WTC11 (cell line): ENCODE results near the gene EXOSC2. TPM values are rescaled to one million over a fixed set of nuclear protein-coding genes. Genes with fewer than 3 reads are reported as not detected.

Experiments
- ATAC-seq: fragments of 200-7000 bp; cut with Tn5 transposase; 2 replicates; pipeline ENCODE4 v1.10.0; 2021; ENCODE audit warnings: mild to moderate bottlenecking, moderate library complexity
- CTCF ChIA-PET: fragments of 300-600 bp; sonication (Branson Sonifier 250); formaldehyde crosslinking; loops from one replicate; lab custom pipeline; 2021; ENCODE audit warnings: antibody characterized with exemption; lab: Charles Lee
- POLR2A ChIA-PET: fragments of 350-600 bp; sonication (Branson Sonifier 250); formaldehyde crosslinking; loops from one replicate; lab custom pipeline; 2021; ENCODE audit warnings: antibody characterized with exemption; lab: Charles Lee
- DNase-seq: peaks from one replicate; pipeline ENCODE4 v3.0.0; 2021; ENCODE audit warnings: low spot score
- H3K27ac Mint-ChIP-seq: 2 replicates; pipeline ENCODE4 v1.8.0; 2021; ENCODE audit warnings: mixed read lengths
- H3K27me3 Mint-ChIP-seq: 2 replicates; pipeline ENCODE4 v1.8.0; 2021; ENCODE audit warnings: low read depth, mild to moderate bottlenecking, moderate library complexity, mixed read lengths
- H3K36me3 Mint-ChIP-seq: 2 replicates; pipeline ENCODE4 v1.8.0; 2021; ENCODE audit warnings: mixed read lengths
- H3K4me1 Mint-ChIP-seq: 2 replicates; pipeline ENCODE4 v1.8.0; 2022; ENCODE audit warnings: mixed read lengths
- H3K4me3 Mint-ChIP-seq: 2 replicates; pipeline ENCODE4 v1.8.0; 2021; ENCODE audit warnings: mild to moderate bottlenecking, moderate library complexity, mixed read lengths
- H3K9me3 Mint-ChIP-seq: 2 replicates; pipeline ENCODE4 v1.8.0; 2021; ENCODE audit warnings: mixed read lengths
- GABPB1 ChIP-seq: sonication (generic); formaldehyde crosslinking; IDR thresholded peaks from 2 replicates; pipeline ENCODE4 v1.8.1; 2023; ENCODE audit warnings: mild to moderate bottlenecking, missing genetic modification reagents
- GRHL2 ChIP-seq: fragments of 250-450 bp; sonication (Bioruptor Pico); IDR thresholded peaks from 2 replicates; pipeline ENCODE4 v1.8.0; 2022; ENCODE audit warnings: mild to moderate bottlenecking, moderate library complexity; ENCODE audit not compliant: insufficient replicate concordance, severe bottlenecking
- HMGA2 ChIP-seq: fragments of 250-450 bp; sonication (Bioruptor Pico); IDR thresholded peaks from 2 replicates; pipeline ENCODE4 v1.4.0; 2021; ENCODE audit warnings: mild to moderate bottlenecking, moderate library complexity
- KAT7 ChIP-seq: sonication (generic); formaldehyde crosslinking; IDR thresholded peaks from 2 replicates; pipeline ENCODE4 v1.8.1; 2023; ENCODE audit warnings: missing genetic modification reagents, mild to moderate bottlenecking, borderline replicate concordance
- NR2C2 ChIP-seq: sonication (generic); formaldehyde crosslinking; IDR thresholded peaks from 2 replicates; pipeline ENCODE4 v1.8.0; 2022; ENCODE audit warnings: mild to moderate bottlenecking, missing genetic modification reagents
- RELA ChIP-seq: sonication (generic); formaldehyde crosslinking; IDR thresholded peaks from 2 replicates; pipeline ENCODE4 v1.8.1; 2022; ENCODE audit warnings: missing genetic modification reagents, mild to moderate bottlenecking, borderline replicate concordance
- SMAD3 ChIP-seq: sonication (generic); formaldehyde crosslinking; IDR thresholded peaks from 2 replicates; pipeline ENCODE4 v1.8.0; 2022; ENCODE audit warnings: missing genetic modification reagents, mild to moderate bottlenecking, borderline replicate concordance
- SP1 ChIP-seq: sonication (generic); formaldehyde crosslinking; conservative IDR thresholded peaks from 2 replicates; pipeline ENCODE4 v1.8.1; 2022; ENCODE audit warnings: missing genetic modification reagents
- TCF7 ChIP-seq: sonication (generic); formaldehyde crosslinking; IDR thresholded peaks from 2 replicates; pipeline ENCODE4 v1.8.0; 2022; ENCODE audit warnings: mild to moderate bottlenecking, low read depth, missing genetic modification reagents, moderate library complexity
- ZNF219 ChIP-seq: sonication (generic); formaldehyde crosslinking; IDR thresholded peaks from 2 replicates; pipeline ENCODE4 v1.8.0; 2023; ENCODE audit warnings: missing genetic modification reagents, mild to moderate bottlenecking, borderline replicate concordance
- ZNF232 ChIP-seq: sonication (generic); formaldehyde crosslinking; IDR thresholded peaks from 2 replicates; pipeline ENCODE4 v1.8.0; 2022; ENCODE audit warnings: mild to moderate bottlenecking, missing genetic modification reagents
- ZNF317 ChIP-seq: sonication (generic); formaldehyde crosslinking; IDR thresholded peaks from 2 replicates; pipeline ENCODE4 v1.8.1; 2023; ENCODE audit warnings: low read depth, mild to moderate bottlenecking, moderate library complexity, missing genetic modification reagents, borderline replicate concordance
- total RNA-seq: library from RNA; stranded (reverse); gene quantifications from 3 replicates; pipeline ENCODE4 v1.2.3, GENCODE V29; 2021
- TF ChIP-seq, protein P1 (sequence below): sonication (generic); formaldehyde crosslinking; conservative IDR thresholded peaks from 2 replicates; pipeline ENCODE4 v1.8.1; 2023; ENCODE audit warnings: mild to moderate bottlenecking, low read depth, missing genetic modification reagents, moderate library complexity
- TF ChIP-seq, protein P2 (sequence below): sonication (generic); formaldehyde crosslinking; IDR thresholded peaks from 2 replicates; pipeline ENCODE4 v1.8.0; 2022; ENCODE audit warnings: missing genetic modification reagents
- TF ChIP-seq, protein P3 (sequence below): sonication (generic); formaldehyde crosslinking; IDR thresholded peaks from 2 replicates; pipeline ENCODE4 v1.8.1; 2022; ENCODE audit warnings: mild to moderate bottlenecking, missing genetic modification reagents, moderate library complexity, borderline replicate concordance
- TF ChIP-seq, protein P4 (sequence below): sonication (generic); formaldehyde crosslinking; IDR thresholded peaks from 2 replicates; pipeline ENCODE4 v1.8.1; 2023; ENCODE audit warnings: mild to moderate bottlenecking, missing genetic modification reagents, borderline replicate concordance

EXOSC2 gene
- total RNA-seq, 1 experiment from 2014 or later = 76.1 TPM

DNA sequence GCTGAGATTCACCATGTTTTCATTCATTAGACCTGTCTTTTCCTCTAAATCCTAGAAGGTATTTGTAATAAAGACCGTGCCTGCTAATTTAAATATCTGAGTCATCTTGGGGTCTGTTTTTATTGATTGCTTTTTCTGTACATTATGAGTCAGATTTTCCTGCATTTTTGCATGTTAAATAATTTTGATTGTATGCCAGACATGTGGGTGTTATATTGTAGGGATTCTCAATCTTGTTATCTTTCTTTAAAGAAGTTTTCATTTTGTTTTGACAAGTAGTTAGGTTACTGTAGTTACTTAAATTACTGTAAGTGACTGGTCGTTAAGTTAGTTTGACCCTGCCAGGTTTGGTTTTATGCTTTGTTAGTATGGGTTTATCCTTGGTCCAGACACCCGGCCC, 35.1 kb downstream of the EXOSC2 start:
- Mint-ChIP-seq H3K4me1 (peaks cover 23% of the 10 kb centered on the region), H3K4me3 (no peak overlapping the region), H3K27me3 (no peaks in the 10 kb centered on the region), H3K9me3 (peaks cover 5% of the 10 kb centered on the region), H3K36me3 (peaks cover 7% of the 10 kb centered on the region), H3K27ac (no peak overlapping the region)
- TF ChIP-seq, protein P1, sequence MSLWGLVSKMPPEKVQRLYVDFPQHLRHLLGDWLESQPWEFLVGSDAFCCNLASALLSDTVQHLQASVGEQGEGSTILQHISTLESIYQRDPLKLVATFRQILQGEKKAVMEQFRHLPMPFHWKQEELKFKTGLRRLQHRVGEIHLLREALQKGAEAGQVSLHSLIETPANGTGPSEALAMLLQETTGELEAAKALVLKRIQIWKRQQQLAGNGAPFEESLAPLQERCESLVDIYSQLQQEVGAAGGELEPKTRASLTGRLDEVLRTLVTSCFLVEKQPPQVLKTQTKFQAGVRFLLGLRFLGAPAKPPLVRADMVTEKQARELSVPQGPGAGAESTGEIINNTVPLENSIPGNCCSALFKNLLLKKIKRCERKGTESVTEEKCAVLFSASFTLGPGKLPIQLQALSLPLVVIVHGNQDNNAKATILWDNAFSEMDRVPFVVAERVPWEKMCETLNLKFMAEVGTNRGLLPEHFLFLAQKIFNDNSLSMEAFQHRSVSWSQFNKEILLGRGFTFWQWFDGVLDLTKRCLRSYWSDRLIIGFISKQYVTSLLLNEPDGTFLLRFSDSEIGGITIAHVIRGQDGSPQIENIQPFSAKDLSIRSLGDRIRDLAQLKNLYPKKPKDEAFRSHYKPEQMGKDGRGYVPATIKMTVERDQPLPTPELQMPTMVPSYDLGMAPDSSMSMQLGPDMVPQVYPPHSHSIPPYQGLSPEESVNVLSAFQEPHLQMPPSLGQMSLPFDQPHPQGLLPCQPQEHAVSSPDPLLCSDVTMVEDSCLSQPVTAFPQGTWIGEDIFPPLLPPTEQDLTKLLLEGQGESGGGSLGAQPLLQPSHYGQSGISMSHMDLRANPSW (CRISPR knock-in tag) = no peak
- TF ChIP-seq RELA (CRISPR knock-in tag) = no peak
- no peak for TF ChIP-seq ZNF219
- no peak for TF ChIP-seq KAT7 (CRISPR knock-in tag)
- DNase-seq (no peak), ATAC-seq (no peak)
- CTCF ChIA-PET = interaction anchor here (0.6 kb wide), 1 partner anchor 1603 kb away, joined by 3 read pairs; no protein-coding TSS in a partner anchor
- POLR2A ChIA-PET = no interaction called here

DNA sequence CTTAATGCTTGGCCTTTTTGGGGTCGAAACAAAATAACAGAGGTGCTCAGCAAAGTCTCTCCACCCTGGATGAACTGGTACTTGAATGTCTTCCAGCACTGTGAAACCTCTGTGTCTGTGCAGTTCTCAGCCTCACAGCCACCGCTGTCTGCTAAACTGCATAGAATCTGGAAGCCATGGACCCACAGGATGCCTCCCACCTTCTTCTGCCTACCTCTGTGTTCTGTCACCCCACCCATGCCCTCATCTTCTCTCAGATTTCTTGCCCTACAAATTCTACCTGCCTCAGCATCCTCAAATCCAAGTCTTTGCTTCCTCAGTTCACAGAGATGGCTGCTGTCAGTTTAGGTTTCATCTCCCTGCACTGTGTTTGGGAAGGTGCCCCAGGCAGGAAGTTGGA, 35.6 kb downstream of the EXOSC2 start:
- H3K4me3 Mint-ChIP-seq = no peak overlapping the region
- H3K36me3 Mint-ChIP-seq = peaks cover 7% of the 10 kb centered on the region
- ChIA-PET CTCF (interaction anchor here (0.6 kb wide), 1 partner anchor 224 kb away, joined by 3 read pairs; no protein-coding TSS in a partner anchor), POLR2A (no interaction called here)
- peaks cover 23% of the 10 kb centered on the region for H3K4me1 Mint-ChIP-seq
- no peaks in the 10 kb centered on the region for H3K27me3 Mint-ChIP-seq
- DNase-seq (no peak), ATAC-seq (no peak)
- H3K27ac Mint-ChIP-seq = peak overlapping the region; percentile 36; the same call in 1 of the 2 replicates
- peaks cover 5% of the 10 kb centered on the region for H3K9me3 Mint-ChIP-seq
- TF ChIP-seq SP1 (CRISPR knock-in tag) (no peak), ZNF232 (CRISPR knock-in tag) (no peak), GABPB1 (CRISPR knock-in tag) (no peak), GRHL2 (CRISPR knock-in tag) (no peak), HMGA2 (CRISPR knock-in tag) (no peak), TCF7 (no peak), ZNF317 (CRISPR knock-in tag) (no peak), SMAD3 (no peak), NR2C2 (CRISPR knock-in tag) (no peak)
- TF ChIP-seq, protein P2, sequence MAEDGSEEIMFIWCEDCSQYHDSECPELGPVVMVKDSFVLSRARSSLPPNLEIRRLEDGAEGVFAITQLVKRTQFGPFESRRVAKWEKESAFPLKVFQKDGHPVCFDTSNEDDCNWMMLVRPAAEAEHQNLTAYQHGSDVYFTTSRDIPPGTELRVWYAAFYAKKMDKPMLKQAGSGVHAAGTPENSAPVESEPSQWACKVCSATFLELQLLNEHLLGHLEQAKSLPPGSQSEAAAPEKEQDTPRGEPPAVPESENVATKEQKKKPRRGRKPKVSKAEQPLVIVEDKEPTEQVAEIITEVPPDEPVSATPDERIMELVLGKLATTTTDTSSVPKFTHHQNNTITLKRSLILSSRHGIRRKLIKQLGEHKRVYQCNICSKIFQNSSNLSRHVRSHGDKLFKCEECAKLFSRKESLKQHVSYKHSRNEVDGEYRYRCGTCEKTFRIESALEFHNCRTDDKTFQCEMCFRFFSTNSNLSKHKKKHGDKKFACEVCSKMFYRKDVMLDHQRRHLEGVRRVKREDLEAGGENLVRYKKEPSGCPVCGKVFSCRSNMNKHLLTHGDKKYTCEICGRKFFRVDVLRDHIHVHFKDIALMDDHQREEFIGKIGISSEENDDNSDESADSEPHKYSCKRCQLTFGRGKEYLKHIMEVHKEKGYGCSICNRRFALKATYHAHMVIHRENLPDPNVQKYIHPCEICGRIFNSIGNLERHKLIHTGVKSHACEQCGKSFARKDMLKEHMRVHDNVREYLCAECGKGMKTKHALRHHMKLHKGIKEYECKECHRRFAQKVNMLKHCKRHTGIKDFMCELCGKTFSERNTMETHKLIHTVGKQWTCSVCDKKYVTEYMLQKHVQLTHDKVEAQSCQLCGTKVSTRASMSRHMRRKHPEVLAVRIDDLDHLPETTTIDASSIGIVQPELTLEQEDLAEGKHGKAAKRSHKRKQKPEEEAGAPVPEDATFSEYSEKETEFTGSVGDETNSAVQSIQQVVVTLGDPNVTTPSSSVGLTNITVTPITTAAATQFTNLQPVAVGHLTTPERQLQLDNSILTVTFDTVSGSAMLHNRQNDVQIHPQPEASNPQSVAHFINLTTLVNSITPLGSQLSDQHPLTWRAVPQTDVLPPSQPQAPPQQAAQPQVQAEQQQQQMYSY (CRISPR knock-in tag) = no peak
- TF ChIP-seq, protein P3, sequence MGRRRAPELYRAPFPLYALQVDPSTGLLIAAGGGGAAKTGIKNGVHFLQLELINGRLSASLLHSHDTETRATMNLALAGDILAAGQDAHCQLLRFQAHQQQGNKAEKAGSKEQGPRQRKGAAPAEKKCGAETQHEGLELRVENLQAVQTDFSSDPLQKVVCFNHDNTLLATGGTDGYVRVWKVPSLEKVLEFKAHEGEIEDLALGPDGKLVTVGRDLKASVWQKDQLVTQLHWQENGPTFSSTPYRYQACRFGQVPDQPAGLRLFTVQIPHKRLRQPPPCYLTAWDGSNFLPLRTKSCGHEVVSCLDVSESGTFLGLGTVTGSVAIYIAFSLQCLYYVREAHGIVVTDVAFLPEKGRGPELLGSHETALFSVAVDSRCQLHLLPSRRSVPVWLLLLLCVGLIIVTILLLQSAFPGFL (CRISPR knock-in tag) = no peak
- TF ChIP-seq, protein P4, sequence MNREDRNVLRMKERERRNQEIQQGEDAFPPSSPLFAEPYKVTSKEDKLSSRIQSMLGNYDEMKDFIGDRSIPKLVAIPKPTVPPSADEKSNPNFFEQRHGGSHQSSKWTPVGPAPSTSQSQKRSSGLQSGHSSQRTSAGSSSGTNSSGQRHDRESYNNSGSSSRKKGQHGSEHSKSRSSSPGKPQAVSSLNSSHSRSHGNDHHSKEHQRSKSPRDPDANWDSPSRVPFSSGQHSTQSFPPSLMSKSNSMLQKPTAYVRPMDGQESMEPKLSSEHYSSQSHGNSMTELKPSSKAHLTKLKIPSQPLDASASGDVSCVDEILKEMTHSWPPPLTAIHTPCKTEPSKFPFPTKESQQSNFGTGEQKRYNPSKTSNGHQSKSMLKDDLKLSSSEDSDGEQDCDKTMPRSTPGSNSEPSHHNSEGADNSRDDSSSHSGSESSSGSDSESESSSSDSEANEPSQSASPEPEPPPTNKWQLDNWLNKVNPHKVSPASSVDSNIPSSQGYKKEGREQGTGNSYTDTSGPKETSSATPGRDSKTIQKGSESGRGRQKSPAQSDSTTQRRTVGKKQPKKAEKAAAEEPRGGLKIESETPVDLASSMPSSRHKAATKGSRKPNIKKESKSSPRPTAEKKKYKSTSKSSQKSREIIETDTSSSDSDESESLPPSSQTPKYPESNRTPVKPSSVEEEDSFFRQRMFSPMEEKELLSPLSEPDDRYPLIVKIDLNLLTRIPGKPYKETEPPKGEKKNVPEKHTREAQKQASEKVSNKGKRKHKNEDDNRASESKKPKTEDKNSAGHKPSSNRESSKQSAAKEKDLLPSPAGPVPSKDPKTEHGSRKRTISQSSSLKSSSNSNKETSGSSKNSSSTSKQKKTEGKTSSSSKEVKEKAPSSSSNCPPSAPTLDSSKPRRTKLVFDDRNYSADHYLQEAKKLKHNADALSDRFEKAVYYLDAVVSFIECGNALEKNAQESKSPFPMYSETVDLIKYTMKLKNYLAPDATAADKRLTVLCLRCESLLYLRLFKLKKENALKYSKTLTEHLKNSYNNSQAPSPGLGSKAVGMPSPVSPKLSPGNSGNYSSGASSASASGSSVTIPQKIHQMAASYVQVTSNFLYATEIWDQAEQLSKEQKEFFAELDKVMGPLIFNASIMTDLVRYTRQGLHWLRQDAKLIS (CRISPR knock-in tag) = no peak
- TF ChIP-seq, protein P1 (CRISPR knock-in tag) = no peak
